ENCODE results near the gene FGF22.
"Not testable (repeated sequence)": the region's sequence is repeated elsewhere in the genome, so short reads cannot be mapped to it uniquely, and the experiment has no call there.

FGF22 gene

DNA sequence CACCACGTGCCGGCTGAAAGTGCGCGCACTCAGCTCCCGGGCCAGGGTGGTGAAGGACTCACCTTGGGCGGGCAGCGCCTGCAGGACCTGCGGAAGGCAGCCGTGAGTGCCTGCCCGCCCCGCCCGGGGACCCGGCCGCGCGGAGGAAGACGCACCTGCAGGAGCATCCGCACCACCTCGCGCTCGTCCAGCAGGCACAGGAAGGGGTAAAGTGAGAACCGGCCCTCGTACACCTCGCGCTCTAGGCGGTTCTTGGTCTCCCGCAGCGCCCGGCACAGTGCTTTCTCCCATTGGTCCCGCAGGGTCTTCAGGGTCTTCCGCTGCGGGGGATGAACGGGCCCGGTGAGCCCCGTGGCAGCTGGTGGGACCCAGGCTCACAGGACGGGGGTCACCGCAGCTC is 17.0 kb upstream of the FGF22 start:
- DNase-seq (ENCODE audit: low read depth): no peak

- DNase-seq (ENCODE audit: low read depth): no peak
Observed at GRCh38 chr19:623175-623916, 16.3 kb upstream of the FGF22 start.

GRCh38 chr19:623974-624373 is 15.7 kb upstream of the FGF22 start:
- peak; percentile 71 for DNase-seq (ENCODE audit: low read depth)

DNA sequence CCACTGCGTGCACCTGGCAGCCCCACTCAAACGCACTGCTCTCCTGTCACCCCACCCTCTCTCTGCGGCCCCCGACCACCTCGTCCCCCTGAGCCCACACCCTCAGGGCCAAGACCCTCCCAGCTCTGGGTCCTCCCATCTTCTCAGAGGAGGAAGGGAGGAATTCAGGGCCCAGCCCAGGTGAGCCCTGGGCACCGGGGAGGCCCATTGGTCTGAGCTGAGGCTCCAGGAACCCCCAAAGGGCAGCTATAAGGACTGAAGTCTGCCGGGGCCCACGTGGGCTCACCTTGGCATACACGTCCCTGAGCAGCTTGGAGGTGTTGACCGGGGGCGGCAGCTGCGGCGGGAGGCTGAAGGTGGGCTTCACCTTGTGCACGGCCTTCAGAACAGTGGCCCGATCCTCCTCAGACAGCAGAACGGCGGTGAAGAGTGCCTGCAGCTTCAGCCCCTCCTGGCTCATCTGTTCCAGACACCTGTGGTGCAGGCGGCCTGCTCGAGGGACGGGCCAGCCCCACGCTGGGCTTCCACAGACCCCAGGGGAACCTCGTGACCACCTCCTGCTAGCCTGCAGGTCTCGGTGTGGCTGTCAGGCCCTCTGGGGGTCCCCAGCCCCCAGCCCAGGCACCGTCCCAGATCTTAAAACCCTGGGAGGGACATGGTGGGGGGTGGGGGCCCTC is 15.1 kb upstream of the FGF22 start:
- no peak for DNase-seq (ENCODE audit: low read depth)

GRCh38 chr19:625257-625656 is 14.4 kb upstream of the FGF22 start:
- DNase-seq (ENCODE audit: low read depth): no peak

GRCh38 chr19:626566-626965 is 13.1 kb upstream of the FGF22 start:
- DNase-seq (ENCODE audit: low read depth): not testable (repeated sequence)

DNA sequence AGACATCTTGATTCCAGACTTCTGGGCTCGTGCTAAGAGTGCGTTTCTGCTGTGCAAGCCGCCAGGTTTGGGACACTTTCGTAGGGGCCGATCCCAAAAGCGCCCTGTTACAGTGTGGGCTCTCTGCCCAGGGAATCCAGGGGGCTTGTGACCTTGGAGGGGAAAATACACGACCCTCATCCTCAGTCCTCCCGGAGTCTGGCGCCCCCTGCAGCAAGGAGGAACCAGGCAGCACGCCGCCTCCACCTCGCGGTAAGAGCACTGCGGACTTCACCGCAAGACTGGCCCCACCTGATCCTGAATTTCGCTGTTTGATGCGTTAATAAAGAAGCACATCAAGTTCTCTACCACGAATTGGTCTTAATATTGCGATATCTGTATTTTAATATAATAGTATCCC is 11.5 kb upstream of the FGF22 start:
- no peak for DNase-seq (ENCODE audit: low read depth)

GRCh38 chr19:629515-629914 is 10.2 kb upstream of the FGF22 start:
- DNase-seq (ENCODE audit: low read depth): not testable (repeated sequence)

DNA sequence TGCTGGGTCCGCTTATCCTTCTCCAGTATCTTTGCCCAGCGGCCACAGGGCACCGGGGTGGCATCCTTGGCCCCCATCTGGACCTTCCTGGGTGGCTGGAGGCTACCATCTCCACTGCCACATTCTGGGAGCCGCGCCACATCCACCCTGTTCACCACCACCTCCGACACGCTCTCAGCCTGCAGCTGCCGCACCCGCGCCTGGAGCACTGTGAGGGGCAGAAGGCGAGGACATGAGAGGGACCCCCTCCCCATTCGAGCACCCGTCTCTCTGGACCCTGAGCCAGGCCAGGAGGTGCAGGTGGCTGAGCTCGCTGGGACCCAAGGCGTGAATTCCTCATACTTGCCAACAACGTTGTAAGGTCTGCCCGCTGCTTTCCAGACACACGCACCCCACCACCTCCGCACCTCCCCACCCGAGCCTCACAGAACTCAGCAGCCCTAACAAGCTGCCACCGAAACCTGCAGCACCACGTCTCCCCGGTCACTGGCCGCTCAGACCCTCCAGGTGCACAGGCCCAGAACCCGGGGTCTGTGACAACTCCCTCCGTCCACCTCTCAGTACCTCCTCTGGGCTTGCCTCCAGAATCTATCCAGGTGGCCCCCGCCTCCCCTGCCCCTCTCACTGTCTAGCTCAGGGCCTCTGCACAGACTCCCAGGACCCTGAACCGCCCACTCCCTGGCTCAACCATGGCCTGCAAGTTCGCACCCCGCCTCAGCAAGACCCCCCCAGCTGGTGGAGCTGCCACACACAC is 9.5 kb upstream of the FGF22 start:
- no peak for DNase-seq (ENCODE audit: low read depth)

DNA sequence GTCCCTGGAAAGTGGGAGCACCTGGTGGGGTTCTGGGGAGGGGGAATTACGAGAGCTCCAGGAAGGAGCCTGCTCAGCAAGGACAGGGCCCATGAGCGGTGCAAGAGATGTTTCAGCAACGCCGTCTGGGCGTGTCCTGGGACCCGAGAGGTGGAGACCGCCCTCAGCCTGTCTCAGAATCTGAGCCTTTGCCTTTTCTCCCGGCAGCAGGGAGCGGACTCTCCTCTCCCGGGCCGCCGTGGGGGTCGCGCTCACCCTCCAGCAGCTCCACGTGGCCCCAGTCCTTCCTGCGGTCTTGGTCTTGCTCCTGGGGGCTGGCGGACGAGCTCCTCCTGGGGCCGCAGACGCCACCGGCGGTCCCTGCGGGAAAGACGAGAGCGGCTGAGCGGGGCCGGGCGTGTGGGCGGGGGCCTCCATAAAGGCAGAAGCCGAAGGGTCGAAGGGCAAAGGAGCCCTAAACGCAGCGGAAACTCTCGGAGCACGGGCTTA is 7.1 kb upstream of the FGF22 start:
- DNase-seq (ENCODE audit: low read depth): no peak

- DNase-seq (ENCODE audit: low read depth): peak; percentile 87
Observed at GRCh38 chr19:633068-633785, 6.5 kb upstream of the FGF22 start, which contains the start of gene POLRMT. Gene POLRMT (minus strand): TSS chr19:633537. CDS start chr19:633512, 25 bp downstream.

DNA sequence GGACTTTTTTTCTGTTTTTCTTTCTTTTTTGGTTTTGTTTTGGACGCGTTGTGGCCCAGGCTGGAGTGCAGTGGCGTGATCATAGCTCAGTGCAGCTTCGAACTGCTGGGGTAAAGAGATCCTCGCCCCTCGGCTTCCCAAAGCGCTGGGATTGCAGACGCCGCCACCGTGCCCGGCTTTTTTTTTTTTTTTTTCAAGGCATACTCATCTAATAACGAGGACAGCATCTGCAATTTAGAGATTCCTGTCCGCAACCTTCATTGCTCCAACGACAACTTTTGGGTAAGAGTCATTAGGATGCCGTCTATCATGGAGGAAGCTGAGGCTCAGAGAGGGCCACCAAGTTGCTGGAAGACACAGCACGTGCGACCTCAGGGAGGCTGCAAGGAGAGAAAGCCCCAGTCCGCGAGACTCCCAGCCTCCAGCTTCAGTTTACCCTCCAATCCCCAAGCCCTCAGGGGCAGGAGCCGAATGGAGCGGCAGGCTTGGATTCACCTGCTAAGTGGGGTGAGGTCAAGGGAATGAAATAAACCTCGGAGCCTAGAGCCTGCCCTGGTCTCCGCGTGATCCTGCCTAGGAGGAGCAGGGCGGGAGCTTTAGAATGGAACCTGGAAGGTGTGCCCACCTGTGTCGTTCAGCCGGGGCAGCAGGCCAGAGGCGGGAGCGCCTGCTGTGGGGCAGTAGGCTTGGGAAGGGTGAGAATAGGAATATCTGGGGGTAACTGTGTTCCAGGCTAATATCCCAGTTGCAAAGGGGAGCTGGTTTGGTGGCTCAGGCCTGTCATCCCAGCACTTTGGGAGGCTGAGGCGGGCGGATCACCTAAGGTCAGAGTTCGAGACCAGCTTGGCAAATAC is 5.7 kb upstream of the FGF22 start:
- no peak for DNase-seq (ENCODE audit: low read depth)

DNA sequence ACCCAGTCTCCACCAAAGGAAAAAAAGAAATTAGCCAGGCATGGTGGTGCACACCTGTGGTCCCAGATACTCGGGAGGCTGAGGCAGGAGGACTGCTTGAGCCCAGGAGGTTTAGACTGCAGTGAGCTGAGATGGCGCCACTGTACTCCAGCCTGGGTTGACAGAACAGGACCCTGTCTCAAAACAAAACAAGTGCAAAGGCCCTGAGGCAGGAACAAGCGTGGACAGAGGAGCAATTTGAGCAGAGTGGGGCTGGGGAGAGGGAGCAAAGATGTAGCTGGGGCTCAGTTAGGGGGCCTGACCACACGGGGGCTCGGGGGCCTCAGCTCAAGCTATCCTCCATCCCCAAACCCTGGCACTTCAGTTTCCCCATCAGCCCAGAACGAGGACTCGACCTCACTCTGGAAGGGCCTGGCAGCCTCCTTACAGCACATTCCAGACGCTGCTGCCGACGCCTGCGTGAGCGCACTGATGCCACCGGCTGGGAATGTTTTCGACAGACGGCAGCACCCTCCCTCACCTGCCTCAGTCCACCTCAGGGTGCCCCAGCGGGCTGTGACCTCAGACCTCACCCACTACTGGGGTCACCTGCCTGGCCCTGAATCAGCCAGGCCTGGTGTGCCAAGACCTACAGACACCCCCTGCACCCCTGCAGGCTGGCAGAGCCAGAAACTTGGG is 4.6 kb upstream of the FGF22 start:
- no peak for DNase-seq (ENCODE audit: low read depth)

- DNase-seq (ENCODE audit: low read depth): no peak
Observed at GRCh38 chr19:638906-639252, 800 bp upstream of the FGF22 start.

- DNase-seq (ENCODE audit: low read depth): no peak
Observed at GRCh38 chr19:640161-640558, 481 bp downstream of the FGF22 start.

DNA sequence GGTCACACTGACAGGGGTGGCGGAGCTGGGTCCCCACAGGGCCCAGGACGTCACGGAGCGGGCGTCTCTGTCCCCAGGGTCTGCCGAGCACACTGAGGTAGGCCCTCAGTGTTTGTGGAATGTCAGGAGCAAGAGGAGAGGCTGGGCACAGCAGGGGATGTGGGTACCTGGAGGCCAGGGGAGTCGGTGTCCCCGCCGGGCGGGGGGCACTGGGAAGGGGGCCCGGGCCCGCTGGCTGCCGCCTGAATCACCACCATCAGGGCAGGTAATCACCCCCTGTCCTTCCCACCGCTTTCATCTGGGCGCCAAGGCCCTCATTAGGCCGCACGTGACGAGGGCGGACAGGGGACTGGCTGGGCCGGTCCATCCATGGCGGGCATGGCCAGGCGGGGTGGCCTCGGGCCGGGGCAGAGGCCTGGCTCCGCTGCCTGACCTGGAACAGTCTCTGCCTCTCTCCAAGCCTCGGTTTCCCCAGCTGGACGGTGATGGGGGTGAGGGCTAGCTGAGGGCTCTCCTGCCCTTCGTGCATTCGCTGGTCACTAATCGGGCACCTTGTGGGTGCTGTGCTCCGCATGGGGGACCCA is 1.0 kb downstream of the FGF22 start:
- DNase-seq (ENCODE audit: low read depth): no peak

- no peak for DNase-seq (ENCODE audit: low read depth)
Observed at GRCh38 chr19:641702-642101, 2.0 kb downstream of the FGF22 start.

- DNase-seq (ENCODE audit: low read depth): no peak
Observed at GRCh38 chr19:642767-643727, 3.4 kb downstream of the FGF22 start.

GRCh38 chr19:643736-644135 is 4.1 kb downstream of the FGF22 start:
- DNase-seq (ENCODE audit: low read depth): no peak

Measured in GM04503 (cell line).